Panc1 (cell line): ENCODE data around the gene ARHGAP4. TPM values are rescaled to one million over a fixed set of nuclear protein-coding genes. Genes with fewer than 3 reads are reported as not detected.

ENCODE experiments used
- ATAC-seq: fragments of 200-7000 bp; cut with Tn5 transposase; 2 replicates; pipeline ENCODE4 v1.9.1; 2020; ENCODE audit warnings: mild to moderate bottlenecking, moderate library complexity
- BruUV-seq: library from RNA; stranded (reverse); fragments of 400-500 nt; replicated peaks from 2 replicates; lab custom pipeline; 2021; lab: Mats Ljungman, UMichigan
- CTCF ChIA-PET: fragments of 300-600 bp; sonication (Branson Sonifier 250); formaldehyde crosslinking; loops from one replicate; lab custom pipeline; 2022; ENCODE audit warnings: antibody characterized with exemption; lab: Charles Lee
- POLR2A ChIA-PET: fragments of 300-600 bp; sonication (Branson Sonifier 250); formaldehyde crosslinking; loops from one replicate; lab custom pipeline; 2022; ENCODE audit warnings: antibody characterized with exemption; lab: Charles Lee
- DNase-seq: peaks from one replicate; pipeline ENCODE4 v3.0.0-alpha.2; 2010; ENCODE audit warnings: low read depth, low spot score
- H3K27ac ChIP-seq: 2 replicates; pipeline ENCODE4 v1.5.1; 2011; ENCODE audit warnings: mild to moderate bottlenecking, low read length, inconsistent platforms
- H3K27me3 ChIP-seq: fragments of 200-500 bp; sonication (Bioruptor generic); 2 replicates; pipeline ENCODE4 v1.6.0; 2014; ENCODE audit warnings: low read length, inconsistent platforms; ENCODE audit not compliant: control insufficient read depth, insufficient read depth
- H3K36me3 ChIP-seq: fragments of 200-500 bp; sonication (Bioruptor generic); 2 replicates; pipeline ENCODE4 v1.5.1; 2014; ENCODE audit warnings: inconsistent platforms, mild to moderate bottlenecking, low read length, moderate library complexity; ENCODE audit not compliant: control insufficient read depth, insufficient read depth
- H3K4me1 ChIP-seq: 2 replicates; pipeline ENCODE4 v1.5.1; 2011; ENCODE audit warnings: inconsistent platforms, mild to moderate bottlenecking, low read length, moderate library complexity; ENCODE audit not compliant: control insufficient read depth, insufficient read depth
- H3K4me3 ChIP-seq, 2 experiments: 2 replicates each; pipeline ENCODE4 v1.5.1; 2011 to 2012; ENCODE audit warnings: low read depth in 2 of 2, low read length in 2 of 2, mild to moderate bottlenecking in 2 of 2, inconsistent platforms in 1 of 2, moderate library complexity in 1 of 2
- H3K9me3 ChIP-seq: fragments of 200-500 bp; sonication (Bioruptor generic); 2 replicates; pipeline ENCODE4 v1.5.1; 2014; ENCODE audit warnings: low read depth, mild to moderate bottlenecking, inconsistent platforms, low read length, moderate library complexity; ENCODE audit not compliant: control insufficient read depth, insufficient read depth
- CTCF ChIP-seq: fragments of 450-650 bp; IDR thresholded peaks from 2 replicates; pipeline ENCODE4 v1.5.1; 2017; ENCODE audit warnings: mild to moderate bottlenecking
- POLR2AphosphoS5 ChIP-seq: IDR thresholded peaks from 2 replicates; pipeline ENCODE4 v1.6.1; 2012; ENCODE audit warnings: mild to moderate bottlenecking, low read depth, low read length, moderate library complexity
- REST ChIP-seq, 2 experiments: IDR thresholded peaks; 2 replicates each; pipeline ENCODE4 v1.6.1; 2011 to 2012; ENCODE audit warnings: low read depth in 2 of 2, control low read depth in 1 of 2, low read length in 1 of 2, mild to moderate bottlenecking in 1 of 2, moderate library complexity in 1 of 2; ENCODE audit not compliant: insufficient read depth in 1 of 2
- SIN3A ChIP-seq: IDR thresholded peaks from 2 replicates; pipeline ENCODE4 v1.6.1; 2012; ENCODE audit warnings: low read depth, mild to moderate bottlenecking, low read length, moderate library complexity, borderline replicate concordance; ENCODE audit not compliant: insufficient read depth
- TCF7L2 ChIP-seq: IDR thresholded peaks from 2 replicates; pipeline ENCODE4 v1.6.1; 2011; ENCODE audit warnings: mild to moderate bottlenecking, low read depth, low read length, inconsistent platforms
- in situ Hi-C: cut with HindIII; loops from 2 replicates; pipeline ENCODE4 v1.10.0; 2016; ENCODE audit warnings: low sequenced_read_pairs, low pct_unique_long_range_greater_than_20kb
- intact Hi-C: fragments of 100-400 bp; cut with micrococcal nuclease; formaldehyde crosslinking; loops from one replicate; pipeline ENCODE4 v1.10.0; 2022; ENCODE audit not compliant: unreplicated experiment
- total RNA-seq: library from RNA; stranded (reverse); gene quantifications from one replicate; pipeline ENCODE4 v1.2.1, GENCODE V29; 2021; ENCODE audit not compliant: unreplicated experiment

Gene ARHGAP4
- total RNA-seq, 1 experiment from 2014 or later = 225 TPM

DNA sequence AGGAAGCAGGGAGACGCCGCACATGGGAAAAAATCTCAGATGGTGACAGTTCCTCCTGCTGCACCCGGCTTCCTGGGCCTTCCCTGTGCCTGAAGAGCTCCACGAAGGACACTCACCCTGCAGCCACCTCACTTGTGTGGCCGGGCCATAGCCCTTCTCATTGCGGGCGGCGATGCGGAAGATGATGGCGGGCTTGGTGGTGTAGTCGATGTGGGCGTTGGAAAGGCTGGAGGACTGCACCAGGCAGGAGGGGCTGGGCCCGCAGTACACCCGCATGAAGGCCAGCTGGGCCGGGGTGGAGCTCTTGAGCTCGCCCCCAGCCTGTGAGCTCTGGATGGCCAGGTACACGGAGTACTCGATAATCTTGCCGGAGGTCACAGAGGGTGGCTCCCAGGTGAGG lies 24.1 kb upstream of the ARHGAP4 start:
- intact Hi-C loops (no loop called here), in situ Hi-C loops (no loop called here)
- ChIA-PET CTCF (no interaction called here), POLR2A (interaction anchor here (0.5 kb wide), 1 partner anchor 20 kb away, joined by 3 read pairs; no protein-coding TSS in a partner anchor)
- ATAC-seq = no peak
- no TSS peak for BruUV-seq
- H3K27ac ChIP-seq = no peak overlapping the region
- H3K4me1 ChIP-seq = peaks cover 22% of the 10 kb centered on the region
- no peak for TF ChIP-seq REST (IDR thresholded peaks at IDR 0.05; ENCODE audit: insufficient read depth in 1 of 2, low read depth in 2 of 2, low read length in 1 of 2)
- no peak for TF ChIP-seq TCF7L2
- H3K36me3 ChIP-seq = peaks cover 2% of the 10 kb centered on the region
- no peaks in the 10 kb centered on the region for H3K27me3 ChIP-seq
- H3K4me3 ChIP-seq = no peak overlapping the region
- H3K9me3 ChIP-seq = no peaks in the 10 kb centered on the region
- no peak for DNase-seq

- ATAC-seq (no peak), DNase-seq (no peak)
- H3K36me3 ChIP-seq = peaks cover 2% of the 10 kb centered on the region
- POLR2A ChIA-PET = interaction anchor here (0.5 to 1.6 kb wide), 2 partner anchors 21 kb away, joined by 3 to 5 read pairs; no protein-coding TSS in a partner anchor
- TF ChIP-seq CTCF = no peak
- no peak for TF ChIP-seq POLR2AphosphoS5
- TF ChIP-seq SIN3A = no peak
- TF ChIP-seq TCF7L2 = no peak
- TF ChIP-seq REST (IDR thresholded peaks at IDR 0.05; ENCODE audit: insufficient read depth in 1 of 2, low read depth in 2 of 2, low read length in 1 of 2) = no peak
- H3K4me1 ChIP-seq = peaks cover 22% of the 10 kb centered on the region
- no peak overlapping the region for H3K4me3 ChIP-seq
- CTCF ChIA-PET = interaction anchor here (4.8 kb wide), 1 partner anchor 24 kb away, joined by 45 read pairs; the partner anchor contains the start of gene ARHGAP4
- H3K27ac ChIP-seq = peak overlapping the region; percentile 44; the same call in 1 of the 2 replicates
- H3K9me3 ChIP-seq = no peaks in the 10 kb centered on the region
- in situ Hi-C loops (no loop called here), intact Hi-C loops (no loop called here)
- H3K27me3 ChIP-seq = no peaks in the 10 kb centered on the region
- no TSS peak for BruUV-seq
These were observed 23.1 kb upstream of the ARHGAP4 start for GRCh38 chrX:153948847-153949805.
